DMS 273 treated with DMSO at 0.1 percent for 48 hours (cell line): ENCODE results near the gene INPPL1.
"Not testable (repeated sequence)": the region's sequence is repeated elsewhere in the genome, so short reads cannot be mapped to it uniquely, and the experiment has no call there.

Source experiments
- DNase-seq: peaks from one replicate; lab custom pipeline; 2025; lab: John Stamatoyannopoulos, UW

Gene INPPL1

GRCh38 chr11:72244361-72245262, 20.0 kb downstream of the INPPL1 start:
- DNase-seq, result no peak

GRCh38 chr11:72245263-72245816, 20.8 kb downstream of the INPPL1 start:
- DNase-seq, result no peak

GRCh38 chr11:72247584-72247983, 23.0 kb downstream of the INPPL1 start:
- no peak for DNase-seq

GRCh38 chr11:72249961-72250360, 25.4 kb downstream of the INPPL1 start:
- no peak for DNase-seq

- DNase-seq, result no peak
Observed at GRCh38 chr11:72250661-72251464, 26.3 kb downstream of the INPPL1 start.

GRCh38 chr11:72251614-72252013, 27.0 kb downstream of the INPPL1 start:
- DNase-seq, result no peak

- DNase-seq, result no peak
Observed at GRCh38 chr11:72253392-72253791, 28.8 kb downstream of the INPPL1 start.

GRCh38 chr11:72254299-72254993, 29.9 kb downstream of the INPPL1 start:
- no peak for DNase-seq

- DNase-seq, result no peak
Observed at GRCh38 chr11:72257570-72257969, 33.0 kb downstream of the INPPL1 start.

GRCh38 chr11:72259490-72259889, 34.9 kb downstream of the INPPL1 start:
- no peak for DNase-seq

- no peak for DNase-seq
Observed at GRCh38 chr11:72260574-72260973, 36.0 kb downstream of the INPPL1 start.

GRCh38 chr11:72263361-72263760, 38.8 kb downstream of the INPPL1 start:
- no peak for DNase-seq

GRCh38 chr11:72265951-72266350, 41.4 kb downstream of the INPPL1 start:
- DNase-seq, result no peak

GRCh38 chr11:72266960-72267359, 42.4 kb downstream of the INPPL1 start:
- not testable (repeated sequence) for DNase-seq

GRCh38 chr11:72267956-72268617, 43.5 kb downstream of the INPPL1 start:
- no peak for DNase-seq

- no peak for DNase-seq
Observed at GRCh38 chr11:72271980-72272379, 47.4 kb downstream of the INPPL1 start.

GRCh38 chr11:72274435-72274834, 49.9 kb downstream of the INPPL1 start:
- DNase-seq, result no peak

- no peak for DNase-seq
Observed at GRCh38 chr11:72278905-72279304, 54.3 kb downstream of the INPPL1 start.

GRCh38 chr11:72280037-72280436, 55.5 kb downstream of the INPPL1 start:
- DNase-seq, result no peak

- DNase-seq, result no peak
Observed at GRCh38 chr11:72280726-72281315, 56.3 kb downstream of the INPPL1 start.

GRCh38 chr11:72283947-72284346, 59.4 kb downstream of the INPPL1 start:
- no peak for DNase-seq
